ENCODE measurements around the gene GSX2. TPM values are rescaled to one million over a fixed set of nuclear protein-coding genes. Genes with fewer than 3 reads are reported as not detected.

Gene GSX2
- total RNA-seq, 1 experiment from 2014 or later, result not detected

DNA sequence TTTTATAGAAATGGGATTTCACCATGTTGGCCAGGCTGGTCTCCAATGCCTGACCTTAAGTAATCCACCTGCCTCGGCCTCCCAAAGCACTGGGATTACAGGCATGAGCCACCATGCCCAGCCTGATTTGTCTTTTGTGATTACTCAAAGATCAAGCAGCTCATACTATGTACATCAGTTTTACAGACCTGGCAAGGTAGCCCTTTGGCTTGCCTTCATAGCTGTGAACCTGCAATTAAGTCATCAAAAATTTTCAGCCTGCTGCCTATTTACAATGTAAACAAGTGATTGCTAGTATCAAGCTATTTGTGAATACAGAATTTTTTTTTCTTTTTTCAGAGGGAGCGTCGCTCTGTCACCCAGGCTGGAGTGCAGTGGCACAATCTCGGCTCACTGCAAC is 46.2 kb downstream of the GSX2 start:
- POLR2A ChIA-PET, result no interaction called here
- ATAC-seq, result no peak
- H3K79me2 ChIP-seq (ENCODE audit: insufficient read depth, low read length), result no peaks in the 10 kb centered on the region

More for the DNA sequence above, 46.2 kb downstream of the GSX2 start:
- Histone ChIP-seq H3K4me3 (replicated peaks in 1 of 2; ENCODE audit: low read depth in 1 of 2, low read length in 2 of 2) (no peak overlapping the region), H3K4me2 (ENCODE audit: low read length) (no peak overlapping the region), H4K20me1 (ENCODE audit: insufficient read depth) (no peaks in the 10 kb centered on the region), H2AFZ (ENCODE audit: low read depth, low read length, poor library complexity, severe bottlenecking) (no peak overlapping the region), H3K4me1 (ENCODE audit: control insufficient read depth in 1 of 2, insufficient read depth in 2 of 2, low read length in 2 of 2) (no peaks in the 10 kb centered on the region), H3K9me3 (ENCODE audit: control insufficient read depth in 1 of 2, insufficient read depth in 1 of 2, low read depth in 1 of 2, low read length in 2 of 2) (no peaks in the 10 kb centered on the region), H3K9ac (ENCODE audit: low read length) (no peak overlapping the region), H3K27ac (ENCODE audit: low read depth, low read length) (no peak overlapping the region), H3K9me2 (ENCODE audit: insufficient read depth) (no peaks in the 10 kb centered on the region), H3K27me3 (ENCODE audit: insufficient read depth, low read length) (no peaks in the 10 kb centered on the region), H3K36me3 (ENCODE audit: control insufficient read depth in 1 of 2, insufficient read depth in 2 of 2, low read length in 2 of 2) (no peaks in the 10 kb centered on the region)
- intact Hi-C loops (cut with micrococcal nuclease), result no loop called here
- CTCF ChIA-PET, result no interaction called here
- no TSS peak for BruUV-seq (replicated peaks)
- RAD21 ChIA-PET (ENCODE audit: low non-redundant PET in 1 of 2, low total read pairs in 2 of 2, uncharacterized antibody in 2 of 2, unreplicated experiment in 2 of 2), result no interaction called here
- no peak for DNase-seq (ENCODE audit: low read depth, low spot score)
- TF ChIP-seq, protein P1, sequence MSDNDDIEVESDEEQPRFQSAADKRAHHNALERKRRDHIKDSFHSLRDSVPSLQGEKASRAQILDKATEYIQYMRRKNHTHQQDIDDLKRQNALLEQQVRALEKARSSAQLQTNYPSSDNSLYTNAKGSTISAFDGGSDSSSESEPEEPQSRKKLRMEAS (IDR thresholded peaks at IDR 0.05), result no peak
- TF ChIP-seq ZFX (IDR thresholded peaks at IDR 0.05), result no peak
- no peak for TF ChIP-seq SRF (IDR thresholded peaks at IDR 0.05; ENCODE audit: low read depth)
- TF ChIP-seq, protein P2, sequence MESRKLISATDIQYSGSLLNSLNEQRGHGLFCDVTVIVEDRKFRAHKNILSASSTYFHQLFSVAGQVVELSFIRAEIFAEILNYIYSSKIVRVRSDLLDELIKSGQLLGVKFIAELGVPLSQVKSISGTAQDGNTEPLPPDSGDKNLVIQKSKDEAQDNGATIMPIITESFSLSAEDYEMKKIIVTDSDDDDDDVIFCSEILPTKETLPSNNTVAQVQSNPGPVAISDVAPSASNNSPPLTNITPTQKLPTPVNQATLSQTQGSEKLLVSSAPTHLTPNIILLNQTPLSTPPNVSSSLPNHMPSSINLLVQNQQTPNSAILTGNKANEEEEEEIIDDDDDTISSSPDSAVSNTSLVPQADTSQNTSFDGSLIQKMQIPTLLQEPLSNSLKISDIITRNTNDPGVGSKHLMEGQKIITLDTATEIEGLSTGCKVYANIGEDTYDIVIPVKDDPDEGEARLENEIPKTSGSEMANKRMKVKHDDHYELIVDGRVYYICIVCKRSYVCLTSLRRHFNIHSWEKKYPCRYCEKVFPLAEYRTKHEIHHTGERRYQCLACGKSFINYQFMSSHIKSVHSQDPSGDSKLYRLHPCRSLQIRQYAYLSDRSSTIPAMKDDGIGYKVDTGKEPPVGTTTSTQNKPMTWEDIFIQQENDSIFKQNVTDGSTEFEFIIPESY (IDR thresholded peaks at IDR 0.05; ENCODE audit: extremely low read depth, insufficient replicate concordance, low read length), result no peak
- no peak for TF ChIP-seq SIN3A (IDR thresholded peaks at IDR 0.05; ENCODE audit: low read depth)
- TF ChIP-seq, protein P3, sequence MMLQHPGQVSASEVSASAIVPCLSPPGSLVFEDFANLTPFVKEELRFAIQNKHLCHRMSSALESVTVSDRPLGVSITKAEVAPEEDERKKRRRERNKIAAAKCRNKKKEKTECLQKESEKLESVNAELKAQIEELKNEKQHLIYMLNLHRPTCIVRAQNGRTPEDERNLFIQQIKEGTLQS (IDR thresholded peaks at IDR 0.05), result no peak
- TF ChIP-seq, protein P4, sequence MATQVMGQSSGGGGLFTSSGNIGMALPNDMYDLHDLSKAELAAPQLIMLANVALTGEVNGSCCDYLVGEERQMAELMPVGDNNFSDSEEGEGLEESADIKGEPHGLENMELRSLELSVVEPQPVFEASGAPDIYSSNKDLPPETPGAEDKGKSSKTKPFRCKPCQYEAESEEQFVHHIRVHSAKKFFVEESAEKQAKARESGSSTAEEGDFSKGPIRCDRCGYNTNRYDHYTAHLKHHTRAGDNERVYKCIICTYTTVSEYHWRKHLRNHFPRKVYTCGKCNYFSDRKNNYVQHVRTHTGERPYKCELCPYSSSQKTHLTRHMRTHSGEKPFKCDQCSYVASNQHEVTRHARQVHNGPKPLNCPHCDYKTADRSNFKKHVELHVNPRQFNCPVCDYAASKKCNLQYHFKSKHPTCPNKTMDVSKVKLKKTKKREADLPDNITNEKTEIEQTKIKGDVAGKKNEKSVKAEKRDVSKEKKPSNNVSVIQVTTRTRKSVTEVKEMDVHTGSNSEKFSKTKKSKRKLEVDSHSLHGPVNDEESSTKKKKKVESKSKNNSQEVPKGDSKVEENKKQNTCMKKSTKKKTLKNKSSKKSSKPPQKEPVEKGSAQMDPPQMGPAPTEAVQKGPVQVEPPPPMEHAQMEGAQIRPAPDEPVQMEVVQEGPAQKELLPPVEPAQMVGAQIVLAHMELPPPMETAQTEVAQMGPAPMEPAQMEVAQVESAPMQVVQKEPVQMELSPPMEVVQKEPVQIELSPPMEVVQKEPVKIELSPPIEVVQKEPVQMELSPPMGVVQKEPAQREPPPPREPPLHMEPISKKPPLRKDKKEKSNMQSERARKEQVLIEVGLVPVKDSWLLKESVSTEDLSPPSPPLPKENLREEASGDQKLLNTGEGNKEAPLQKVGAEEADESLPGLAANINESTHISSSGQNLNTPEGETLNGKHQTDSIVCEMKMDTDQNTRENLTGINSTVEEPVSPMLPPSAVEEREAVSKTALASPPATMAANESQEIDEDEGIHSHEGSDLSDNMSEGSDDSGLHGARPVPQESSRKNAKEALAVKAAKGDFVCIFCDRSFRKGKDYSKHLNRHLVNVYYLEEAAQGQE (IDR thresholded peaks at IDR 0.05; ENCODE audit: low read depth), result no peak
- no peak for TF ChIP-seq ELF1 (IDR thresholded peaks at IDR 0.05; ENCODE audit: borderline replicate concordance, low read depth)

Measured in HCT116 (cell line).